ENCODE data around the gene ITIH4.

Gene ITIH4

DNA sequence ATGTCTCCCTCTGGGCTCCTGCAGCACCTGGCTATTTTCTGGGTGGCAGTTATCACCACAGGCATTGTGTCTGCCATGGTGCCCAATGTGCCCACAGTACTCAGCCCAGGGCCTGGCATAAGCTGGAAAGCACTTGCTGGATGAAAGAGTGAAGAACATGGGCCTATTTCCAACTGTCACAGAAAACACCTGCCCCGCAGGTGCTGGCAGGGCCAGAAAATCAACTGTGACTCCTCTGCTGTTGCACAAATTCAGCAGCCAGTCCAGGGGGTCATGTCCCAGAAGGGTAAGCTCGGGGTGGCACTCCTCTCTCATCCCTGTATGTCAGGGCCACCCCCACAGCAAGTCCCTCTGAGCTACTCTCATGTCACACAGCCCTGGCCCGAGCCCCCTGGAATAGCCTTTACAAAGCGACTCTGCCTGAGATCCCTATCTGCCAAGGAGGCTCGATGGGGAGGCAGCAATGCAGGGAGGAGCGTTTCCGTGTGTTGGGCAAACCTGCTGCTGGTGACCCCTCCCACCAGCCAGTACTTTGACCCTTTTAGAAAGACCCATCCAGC is 18.9 kb downstream of the ITIH4 start:
- Histone ChIP-seq H3K79me2 (ENCODE audit: control insufficient read depth, low read length) (no peaks in the 10 kb centered on the region), H3K9me3 (ENCODE audit: control insufficient read depth, insufficient read depth, low read length) (no peaks in the 10 kb centered on the region), H3K4me3 (ENCODE audit: low read length) (no peak overlapping the region), H3K4me2 (ENCODE audit: low read length) (no peak overlapping the region), H3K9me2 (replicated peaks; ENCODE audit: control insufficient read depth, low read length) (no peaks in the 10 kb centered on the region), H4K20me1 (ENCODE audit: control insufficient read depth, insufficient read depth, low read depth, low read length) (no peaks in the 10 kb centered on the region), H3K36me3 (ENCODE audit: control insufficient read depth, low read length) (no peaks in the 10 kb centered on the region), H3K27me3 (ENCODE audit: control insufficient read depth, low read length) (no peaks in the 10 kb centered on the region; the same call in 1 of the 2 replicates), H3F3A (ENCODE audit: control insufficient read depth, insufficient read depth) (no peaks in the 10 kb centered on the region), H3K4me1 (ENCODE audit: control insufficient read depth, low read length) (no peaks in the 10 kb centered on the region), H3K27ac (ENCODE audit: low read depth, low read length) (no peak overlapping the region)
- TF ChIP-seq, protein P1, sequence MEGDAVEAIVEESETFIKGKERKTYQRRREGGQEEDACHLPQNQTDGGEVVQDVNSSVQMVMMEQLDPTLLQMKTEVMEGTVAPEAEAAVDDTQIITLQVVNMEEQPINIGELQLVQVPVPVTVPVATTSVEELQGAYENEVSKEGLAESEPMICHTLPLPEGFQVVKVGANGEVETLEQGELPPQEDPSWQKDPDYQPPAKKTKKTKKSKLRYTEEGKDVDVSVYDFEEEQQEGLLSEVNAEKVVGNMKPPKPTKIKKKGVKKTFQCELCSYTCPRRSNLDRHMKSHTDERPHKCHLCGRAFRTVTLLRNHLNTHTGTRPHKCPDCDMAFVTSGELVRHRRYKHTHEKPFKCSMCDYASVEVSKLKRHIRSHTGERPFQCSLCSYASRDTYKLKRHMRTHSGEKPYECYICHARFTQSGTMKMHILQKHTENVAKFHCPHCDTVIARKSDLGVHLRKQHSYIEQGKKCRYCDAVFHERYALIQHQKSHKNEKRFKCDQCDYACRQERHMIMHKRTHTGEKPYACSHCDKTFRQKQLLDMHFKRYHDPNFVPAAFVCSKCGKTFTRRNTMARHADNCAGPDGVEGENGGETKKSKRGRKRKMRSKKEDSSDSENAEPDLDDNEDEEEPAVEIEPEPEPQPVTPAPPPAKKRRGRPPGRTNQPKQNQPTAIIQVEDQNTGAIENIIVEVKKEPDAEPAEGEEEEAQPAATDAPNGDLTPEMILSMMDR (IDR thresholded peaks at IDR 0.05; ENCODE audit: low read depth, low read length, poor library complexity, severe bottlenecking), result no peak
- TF ChIP-seq EZH2phosphoT487 (IDR thresholded peaks at IDR 0.05; ENCODE audit: borderline replicate concordance, low read length), result no peak

DNA sequence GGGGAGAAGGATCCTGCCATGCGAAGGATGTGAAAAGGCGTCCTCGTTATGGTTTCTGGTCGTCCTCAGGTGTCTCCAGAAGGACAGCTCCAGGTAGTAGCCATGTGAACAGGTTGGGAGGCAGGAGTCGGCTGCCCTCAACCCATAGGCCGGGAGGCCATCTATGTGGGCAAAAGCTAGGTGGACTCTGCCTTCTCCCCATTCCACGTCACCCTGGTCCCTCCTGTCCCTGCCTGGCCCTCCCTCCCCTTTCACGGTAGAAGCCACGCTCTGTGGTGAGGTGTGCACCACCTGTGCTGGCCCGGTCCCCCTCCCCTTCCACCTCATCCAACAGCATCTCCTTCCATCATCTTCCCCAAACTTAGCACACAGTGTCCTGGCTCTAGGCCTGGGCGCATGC is 19.5 kb downstream of the ITIH4 start:
- no peaks in the 10 kb centered on the region for H3K36me3 ChIP-seq (ENCODE audit: control insufficient read depth, low read length)
- H3K27ac ChIP-seq (ENCODE audit: low read depth, low read length), result no peak overlapping the region
- H3K9me3 ChIP-seq (ENCODE audit: control insufficient read depth, insufficient read depth, low read length), result no peaks in the 10 kb centered on the region
- no peaks in the 10 kb centered on the region for H4K20me1 ChIP-seq (ENCODE audit: control insufficient read depth, insufficient read depth, low read depth, low read length)
- no peaks in the 10 kb centered on the region for H3K4me1 ChIP-seq (ENCODE audit: control insufficient read depth, low read length)
- no peaks in the 10 kb centered on the region; the same call in 1 of the 2 replicates for H3K27me3 ChIP-seq (ENCODE audit: control insufficient read depth, low read length)
- H3K4me3 ChIP-seq (ENCODE audit: low read length), result no peak overlapping the region
- no peaks in the 10 kb centered on the region for H3K79me2 ChIP-seq (ENCODE audit: control insufficient read depth, low read length)
- H3K4me2 ChIP-seq (ENCODE audit: low read length), result no peak overlapping the region
- TF ChIP-seq, protein P1 (IDR thresholded peaks at IDR 0.05; ENCODE audit: low read depth, low read length, poor library complexity, severe bottlenecking), result no peak
- no peak for TF ChIP-seq EZH2phosphoT487 (IDR thresholded peaks at IDR 0.05; ENCODE audit: borderline replicate concordance, low read length)
- H3K9me2 ChIP-seq (replicated peaks; ENCODE audit: control insufficient read depth, low read length), result no peaks in the 10 kb centered on the region
- H3F3A ChIP-seq (ENCODE audit: control insufficient read depth, insufficient read depth), result no peaks in the 10 kb centered on the region

DNA sequence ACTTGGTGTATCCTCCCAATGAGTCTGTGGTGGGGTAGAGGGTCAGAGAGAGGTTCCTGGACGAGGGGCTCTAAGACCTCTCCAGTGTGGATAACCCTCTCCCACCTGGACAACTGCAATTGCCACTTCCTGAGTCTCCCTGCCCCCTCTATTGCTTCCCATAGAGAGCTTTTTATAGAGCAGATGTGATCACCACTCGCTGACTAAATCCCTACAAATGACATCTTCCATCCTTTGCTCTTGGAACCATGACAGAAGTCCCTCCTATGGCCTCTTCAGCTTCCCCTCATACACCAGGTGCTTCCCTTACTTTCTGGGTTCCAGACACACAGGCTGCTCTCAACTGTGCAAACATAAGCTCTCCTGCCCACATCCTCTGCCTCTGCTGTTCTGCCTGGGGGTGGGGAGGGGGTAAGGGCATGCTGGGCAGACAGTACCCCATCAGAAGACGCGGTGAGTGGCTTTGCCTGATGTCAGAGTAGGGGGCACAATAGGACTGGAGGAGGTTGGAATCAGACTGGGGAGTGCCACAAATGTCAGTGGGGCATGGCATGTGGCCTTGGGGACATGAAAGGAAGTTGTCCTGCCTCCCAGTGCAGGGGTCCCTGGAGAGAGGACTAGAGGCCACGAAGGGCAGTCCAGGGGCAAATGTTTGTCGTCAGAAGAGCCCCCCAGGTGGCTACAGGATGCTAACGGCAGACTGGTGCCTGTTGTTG is 20.7 kb downstream of the ITIH4 start:
- Histone ChIP-seq H3K4me1 (ENCODE audit: control insufficient read depth, low read length) (no peaks in the 10 kb centered on the region), H4K20me1 (ENCODE audit: control insufficient read depth, insufficient read depth, low read depth, low read length) (no peaks in the 10 kb centered on the region), H3K27me3 (ENCODE audit: control insufficient read depth, low read length) (no peaks in the 10 kb centered on the region; the same call in 1 of the 2 replicates), H3K4me3 (ENCODE audit: low read length) (no peak overlapping the region), H3K27ac (ENCODE audit: low read depth, low read length) (no peak overlapping the region), H3K79me2 (ENCODE audit: control insufficient read depth, low read length) (no peaks in the 10 kb centered on the region), H3K9me3 (ENCODE audit: control insufficient read depth, insufficient read depth, low read length) (no peaks in the 10 kb centered on the region), H3K4me2 (ENCODE audit: low read length) (no peak overlapping the region), H3F3A (ENCODE audit: control insufficient read depth, insufficient read depth) (no peaks in the 10 kb centered on the region), H3K9me2 (replicated peaks; ENCODE audit: control insufficient read depth, low read length) (no peaks in the 10 kb centered on the region), H3K36me3 (ENCODE audit: control insufficient read depth, low read length) (no peaks in the 10 kb centered on the region)
- TF ChIP-seq, protein P1 (IDR thresholded peaks at IDR 0.05; ENCODE audit: low read depth, low read length, poor library complexity, severe bottlenecking), result no peak
- no peak for TF ChIP-seq EZH2phosphoT487 (IDR thresholded peaks at IDR 0.05; ENCODE audit: borderline replicate concordance, low read length)

Data from DOHH2 (cell line).